C4-2B (cell line): Measurements from ENCODE around the gene SSC5D.
"Not testable (repeated sequence)": the region's sequence is repeated elsewhere in the genome, so short reads cannot be mapped to it uniquely, and the experiment has no call there.

Source experiments
- ZFX ChIP-seq: fragments of 450-650 bp; IDR thresholded peaks from 2 replicates; pipeline ENCODE4 v1.6.1; 2017
- TF ChIP-seq, protein P1 (sequence below): fragments of 450-650 bp; conservative IDR thresholded peaks from 2 replicates; pipeline ENCODE4 v1.5.1; 2017; ENCODE audit warnings: mild to moderate bottlenecking

DNA sequence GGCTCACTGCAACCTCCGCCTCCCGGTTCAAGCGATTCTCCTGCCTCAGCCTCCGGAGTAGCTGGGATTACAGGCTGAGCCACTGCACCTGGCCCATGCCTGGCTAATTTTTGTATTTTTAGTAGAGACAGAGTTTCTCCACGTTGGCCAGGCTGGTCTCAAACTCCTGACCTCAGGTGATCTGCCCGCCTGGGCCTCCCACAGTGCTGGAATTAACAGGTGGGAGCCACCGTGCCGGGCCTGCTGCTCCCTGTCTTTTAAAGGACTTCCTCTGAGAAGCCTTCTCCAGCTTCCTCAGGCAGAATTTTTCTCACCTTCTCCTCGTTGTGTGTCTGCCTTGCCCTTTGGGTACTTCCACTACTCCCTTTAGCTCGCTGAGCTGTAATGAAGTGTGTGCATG lies 8.6 kb downstream of the SSC5D start:
- TF ChIP-seq, protein P1, sequence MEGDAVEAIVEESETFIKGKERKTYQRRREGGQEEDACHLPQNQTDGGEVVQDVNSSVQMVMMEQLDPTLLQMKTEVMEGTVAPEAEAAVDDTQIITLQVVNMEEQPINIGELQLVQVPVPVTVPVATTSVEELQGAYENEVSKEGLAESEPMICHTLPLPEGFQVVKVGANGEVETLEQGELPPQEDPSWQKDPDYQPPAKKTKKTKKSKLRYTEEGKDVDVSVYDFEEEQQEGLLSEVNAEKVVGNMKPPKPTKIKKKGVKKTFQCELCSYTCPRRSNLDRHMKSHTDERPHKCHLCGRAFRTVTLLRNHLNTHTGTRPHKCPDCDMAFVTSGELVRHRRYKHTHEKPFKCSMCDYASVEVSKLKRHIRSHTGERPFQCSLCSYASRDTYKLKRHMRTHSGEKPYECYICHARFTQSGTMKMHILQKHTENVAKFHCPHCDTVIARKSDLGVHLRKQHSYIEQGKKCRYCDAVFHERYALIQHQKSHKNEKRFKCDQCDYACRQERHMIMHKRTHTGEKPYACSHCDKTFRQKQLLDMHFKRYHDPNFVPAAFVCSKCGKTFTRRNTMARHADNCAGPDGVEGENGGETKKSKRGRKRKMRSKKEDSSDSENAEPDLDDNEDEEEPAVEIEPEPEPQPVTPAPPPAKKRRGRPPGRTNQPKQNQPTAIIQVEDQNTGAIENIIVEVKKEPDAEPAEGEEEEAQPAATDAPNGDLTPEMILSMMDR = not testable (repeated sequence)
- TF ChIP-seq ZFX = not testable (repeated sequence)
